Activated CD4-positive, alpha-beta memory T cell treated with anti-CD3 and anti-CD28 coated beads for 36 hours (primary cell): ENCODE results near the gene POM121L2. TPM values are rescaled to one million over a fixed set of nuclear protein-coding genes. Genes with fewer than 3 reads are reported as not detected.
A peak's percentile ranks its signal among the peaks of the same experiment; 100 is the strongest.

Experiments used
- CTCF ChIA-PET: fragments of 350-600 bp; sonication (Branson Sonifier 250); formaldehyde crosslinking; loops from one replicate; lab custom pipeline; 2021; ENCODE audit warnings: antibody characterized with exemption, inconsistent platforms; lab: Charles Lee
- POLR2A ChIA-PET: fragments of 350-600 bp; sonication (Branson Sonifier 250); formaldehyde crosslinking; loops from one replicate; lab custom pipeline; 2021; ENCODE audit warnings: antibody characterized with exemption; lab: Charles Lee
- DNase-seq: peaks from one replicate; pipeline ENCODE4 v3.0.0-alpha.2; 2020
- H3K27ac Mint-ChIP-seq: one replicate; pipeline ENCODE4 v1.8.0; 2021; ENCODE audit warnings: mixed read lengths
- H3K27me3 Mint-ChIP-seq: one replicate; pipeline ENCODE4 v1.8.0; 2021; ENCODE audit warnings: mixed read lengths
- H3K36me3 Mint-ChIP-seq: one replicate; pipeline ENCODE4 v1.8.0; 2021; ENCODE audit warnings: mixed read lengths
- H3K4me1 Mint-ChIP-seq: one replicate; pipeline ENCODE4 v1.8.0; 2021; ENCODE audit warnings: low read depth, mixed read lengths
- H3K4me3 Mint-ChIP-seq: one replicate; pipeline ENCODE4 v1.8.0; 2021; ENCODE audit warnings: mild to moderate bottlenecking, mixed read lengths
- H3K9me3 Mint-ChIP-seq: one replicate; pipeline ENCODE4 v1.8.0; 2021; ENCODE audit warnings: mixed read lengths
- intact Hi-C: fragments of 100-400 bp; cut with micrococcal nuclease; formaldehyde crosslinking; loops from one replicate; pipeline ENCODE4 v1.15.1; 2023
- total RNA-seq, 2 experiments: library from RNA; stranded (reverse); gene quantifications; one replicate each; pipeline ENCODE4 v1.2.3, GENCODE V29; 2021

Gene POM121L2
- total RNA-seq, 2 experiments from 2014 or later, result not detected

DNA sequence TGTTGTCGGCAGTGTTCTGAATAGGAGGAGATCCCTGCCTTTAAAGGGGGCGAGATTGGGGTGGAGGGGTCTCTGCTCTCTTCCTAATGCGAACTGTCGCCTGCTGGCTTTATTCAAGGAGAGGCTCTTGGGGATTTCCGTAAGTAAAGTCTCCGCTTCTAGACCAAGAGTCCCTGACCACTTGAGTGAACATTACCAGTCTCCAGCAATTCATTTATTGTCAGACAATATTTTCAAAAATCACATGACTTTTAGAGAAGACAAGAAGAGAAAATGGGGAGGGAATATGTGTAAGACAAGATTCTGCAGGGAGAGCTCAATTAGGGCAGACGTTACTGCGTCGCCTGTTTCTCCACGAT, 21.2 kb downstream of the POM121L2 start:
- POLR2A ChIA-PET, result no interaction called here
- H3K4me1 Mint-ChIP-seq, result peaks cover 13% of the 10 kb centered on the region
- intact Hi-C loops, result no loop called here
- no peak overlapping the region for H3K4me3 Mint-ChIP-seq
- H3K27me3 Mint-ChIP-seq, result peaks cover 82% of the 10 kb centered on the region
- CTCF ChIA-PET, result no interaction called here
- DNase-seq, result no peak
- H3K9me3 Mint-ChIP-seq, result peaks cover 22% of the 10 kb centered on the region
- peaks cover 38% of the 10 kb centered on the region for H3K36me3 Mint-ChIP-seq
- H3K27ac Mint-ChIP-seq, result no peak overlapping the region

DNA sequence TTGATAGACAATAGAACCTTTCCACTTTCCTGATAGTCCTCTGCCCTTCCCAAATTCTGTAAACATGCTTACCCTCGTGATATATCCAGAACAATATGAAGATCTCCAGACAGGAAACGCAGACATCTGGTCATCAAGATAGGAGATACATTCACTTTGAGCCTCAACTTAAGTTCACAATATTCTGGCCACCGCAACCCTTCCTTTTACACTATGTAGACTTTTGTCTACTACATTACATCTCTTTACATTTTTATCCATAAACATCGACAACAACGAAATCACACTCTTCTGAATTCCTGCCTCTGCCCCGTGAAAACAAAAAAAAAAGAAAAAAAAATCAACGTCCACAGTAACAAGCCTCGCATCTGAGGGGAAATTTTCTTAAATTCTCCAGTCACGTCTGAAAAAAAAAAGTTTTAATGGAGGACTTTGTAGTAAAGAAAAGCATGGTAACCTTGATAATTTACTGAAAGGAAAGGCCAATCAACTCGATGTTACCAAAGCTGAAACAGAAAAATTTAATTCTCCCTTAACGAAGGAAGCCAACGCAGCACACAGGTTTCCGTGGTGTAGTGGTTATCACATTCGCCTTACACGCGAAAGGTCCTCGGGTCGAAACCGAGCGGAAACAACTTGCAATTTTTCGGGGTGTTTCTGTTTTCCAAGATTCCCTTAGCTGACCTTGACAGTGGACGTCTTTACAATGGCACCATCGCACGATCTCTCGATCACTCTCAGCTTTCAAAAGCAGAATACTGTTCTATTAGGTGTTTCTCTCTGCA, 21.8 kb downstream of the POM121L2 start:
- CTCF ChIA-PET, result no interaction called here
- peaks cover 82% of the 10 kb centered on the region for H3K27me3 Mint-ChIP-seq
- H3K9me3 Mint-ChIP-seq, result peaks cover 17% of the 10 kb centered on the region
- POLR2A ChIA-PET, result no interaction called here
- H3K27ac Mint-ChIP-seq, result no peak overlapping the region
- no peak overlapping the region for H3K4me3 Mint-ChIP-seq
- intact Hi-C loops, result no loop called here
- no peak for DNase-seq
- peaks cover 11% of the 10 kb centered on the region for H3K4me1 Mint-ChIP-seq
- peaks cover 35% of the 10 kb centered on the region for H3K36me3 Mint-ChIP-seq

DNA sequence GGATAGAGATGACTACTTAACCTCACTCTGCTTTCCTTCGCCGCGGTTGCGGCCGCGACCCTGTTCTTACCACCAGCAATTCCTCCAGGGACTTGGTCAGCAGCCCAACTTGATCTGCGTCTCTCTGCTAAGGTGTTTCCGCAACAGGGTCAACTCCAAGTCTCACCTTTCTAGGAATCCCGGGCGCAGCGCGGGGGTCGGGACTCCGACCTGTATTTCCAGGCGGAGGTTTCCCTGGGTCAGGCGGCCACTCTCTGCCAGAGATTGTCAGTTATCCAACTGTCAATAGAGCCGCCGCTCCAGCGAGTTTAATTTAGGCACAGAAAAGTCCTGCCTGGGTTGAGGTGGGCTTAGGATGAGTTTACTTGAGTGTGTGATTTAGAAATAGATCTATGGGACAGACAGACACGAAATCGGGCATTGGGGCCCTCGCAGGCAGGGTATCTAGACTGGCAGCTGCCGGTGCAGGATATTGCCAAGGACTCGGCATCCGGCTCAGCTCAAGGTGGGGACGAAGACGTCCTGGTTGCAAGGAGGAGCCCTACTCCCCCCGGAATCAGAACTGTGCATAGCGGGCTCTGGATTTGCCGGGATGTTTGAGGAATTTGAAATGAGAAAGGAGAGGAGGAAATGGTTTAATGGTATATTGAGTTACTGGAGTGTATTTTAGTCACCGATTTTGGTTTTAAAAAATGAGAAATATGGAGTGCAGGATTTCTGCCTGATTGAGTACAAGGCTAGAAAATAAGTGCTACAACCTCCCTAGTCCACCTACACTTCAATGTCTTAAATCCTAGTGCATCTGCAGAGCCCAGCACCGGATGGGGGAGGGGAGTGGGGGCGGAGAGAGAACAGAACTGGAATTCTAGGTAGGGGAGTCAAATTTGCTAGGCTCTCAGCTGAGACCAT, 23.7 kb downstream of the POM121L2 start:
- Mint-ChIP-seq H3K9me3 (peaks cover 21% of the 10 kb centered on the region), H3K36me3 (peaks cover 38% of the 10 kb centered on the region), H3K27me3 (peaks cover 81% of the 10 kb centered on the region), H3K27ac (no peak overlapping the region), H3K4me3 (no peak overlapping the region), H3K4me1 (peaks cover 11% of the 10 kb centered on the region)
- intact Hi-C loops, result no loop called here
- POLR2A ChIA-PET, result interaction anchor here (0.6 kb wide), 1 partner anchor 382 kb away, joined by 3 read pairs; no protein-coding TSS in a partner anchor
- DNase-seq, result no peak
- CTCF ChIA-PET, result no interaction called here

DNA sequence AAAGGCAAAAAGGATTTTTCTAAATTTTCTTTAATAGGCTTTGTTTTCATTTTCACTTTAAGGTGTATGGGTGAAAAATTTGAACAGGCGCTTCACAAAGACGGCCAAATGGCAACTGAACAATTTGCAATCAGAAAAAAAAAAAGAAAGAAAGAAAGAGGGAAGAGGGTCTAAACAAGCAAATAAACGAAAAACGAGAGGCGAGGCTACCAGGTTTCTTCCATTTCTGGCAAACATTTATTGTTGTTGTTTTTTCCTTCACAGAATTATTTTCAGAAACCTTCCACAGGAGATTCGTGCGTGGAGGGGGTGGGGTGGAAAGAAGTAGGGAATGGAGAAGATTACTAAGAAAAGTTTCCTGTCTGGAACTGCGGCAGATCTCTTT, 24.3 kb downstream of the POM121L2 start:
- DNase-seq, result no peak
- H3K27me3 Mint-ChIP-seq, result peaks cover 82% of the 10 kb centered on the region
- H3K36me3 Mint-ChIP-seq, result peaks cover 39% of the 10 kb centered on the region
- peaks cover 27% of the 10 kb centered on the region for H3K9me3 Mint-ChIP-seq
- ChIA-PET CTCF (no interaction called here), POLR2A (interaction anchor here (0.6 kb wide), 1 partner anchor 383 kb away, joined by 3 read pairs; no protein-coding TSS in a partner anchor)
- H3K27ac Mint-ChIP-seq, result no peak overlapping the region
- peaks cover 11% of the 10 kb centered on the region for H3K4me1 Mint-ChIP-seq
- no peak overlapping the region for H3K4me3 Mint-ChIP-seq
- intact Hi-C loops, result no loop called here

DNA sequence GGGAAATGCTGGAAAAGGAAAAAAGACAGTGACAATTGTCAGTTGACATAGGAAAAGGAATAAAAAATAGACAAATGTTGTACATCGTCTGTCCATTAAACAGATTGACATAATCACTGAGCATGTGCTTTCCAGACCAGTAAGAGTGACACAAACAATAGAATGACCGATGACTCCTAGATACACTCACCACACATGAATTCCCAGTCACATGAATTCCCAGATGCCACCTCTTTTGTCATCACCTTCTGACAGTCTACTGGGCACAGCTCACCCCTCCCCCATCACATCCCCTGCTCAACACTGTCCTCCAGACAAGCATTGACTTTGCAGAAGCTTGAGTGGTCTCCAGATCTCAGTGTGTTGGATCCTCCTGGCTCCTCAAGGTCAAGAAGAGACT, 25.9 kb downstream of the POM121L2 start:
- H3K4me1 Mint-ChIP-seq, result peaks cover 11% of the 10 kb centered on the region
- peaks cover 25% of the 10 kb centered on the region for H3K9me3 Mint-ChIP-seq
- intact Hi-C loops, result no loop called here
- H3K36me3 Mint-ChIP-seq, result peaks cover 38% of the 10 kb centered on the region
- no peak overlapping the region for H3K27ac Mint-ChIP-seq
- peaks cover 81% of the 10 kb centered on the region for H3K27me3 Mint-ChIP-seq
- POLR2A ChIA-PET, result no interaction called here
- CTCF ChIA-PET, result no interaction called here
- no peak overlapping the region for H3K4me3 Mint-ChIP-seq
- DNase-seq, result no peak

DNA sequence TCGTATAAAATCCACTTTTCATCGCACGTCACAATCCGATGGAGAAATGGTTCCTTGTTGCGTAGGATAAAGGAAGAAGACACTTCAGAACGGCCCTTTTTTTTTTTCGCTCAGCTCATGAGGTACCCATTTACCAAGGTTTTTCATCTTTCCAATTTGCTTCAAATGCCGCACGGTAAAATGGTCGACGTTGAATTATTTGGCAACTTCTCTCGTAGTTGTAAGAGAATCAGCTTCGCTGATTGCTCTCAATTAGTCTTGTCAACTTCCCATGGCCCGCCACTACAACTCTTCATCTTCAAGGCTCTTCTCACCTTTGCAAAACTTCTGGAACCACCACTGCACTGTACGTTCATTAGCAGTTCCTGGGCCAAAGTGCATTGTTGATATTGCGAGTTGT, 28.8 kb downstream of the POM121L2 start:
- Mint-ChIP-seq H3K4me1 (peaks cover 13% of the 10 kb centered on the region), H3K27ac (peak overlapping the region; percentile 5), H3K9me3 (peaks cover 16% of the 10 kb centered on the region), H3K27me3 (peaks cover 76% of the 10 kb centered on the region), H3K4me3 (no peak overlapping the region), H3K36me3 (peaks cover 33% of the 10 kb centered on the region)
- DNase-seq, result no peak
- intact Hi-C loops, result loop anchor here (5.0 kb wide), 1 partner anchor 384 kb away; no protein-coding TSS in a partner anchor
- POLR2A ChIA-PET, result no interaction called here
- CTCF ChIA-PET, result interaction anchor here (0.6 kb wide), 1 partner anchor 29 kb away, joined by 3 read pairs; no protein-coding TSS in a partner anchor

DNA sequence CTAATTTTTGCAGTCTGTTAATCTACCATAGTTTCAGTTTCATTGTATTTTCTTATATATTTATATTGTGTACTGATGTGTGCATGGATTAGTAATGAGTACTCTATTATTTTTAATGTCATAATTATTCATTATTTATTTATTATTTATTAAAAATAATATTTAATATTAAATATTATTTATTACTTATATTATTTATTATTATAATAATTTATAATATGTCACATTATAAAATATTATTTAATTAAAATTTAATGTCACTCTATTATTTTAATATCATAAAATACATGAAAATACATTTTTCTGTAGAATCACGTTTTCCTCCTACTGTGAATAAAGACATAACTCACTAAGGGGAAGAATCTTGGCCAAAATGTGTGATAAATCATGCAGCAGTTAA, 30.5 kb downstream of the POM121L2 start:
- ChIA-PET POLR2A (no interaction called here), CTCF (no interaction called here)
- Mint-ChIP-seq H3K27me3 (peaks cover 70% of the 10 kb centered on the region), H3K9me3 (peaks cover 16% of the 10 kb centered on the region), H3K36me3 (peaks cover 33% of the 10 kb centered on the region), H3K4me1 (peaks cover 6% of the 10 kb centered on the region), H3K27ac (no peak overlapping the region), H3K4me3 (no peak overlapping the region)
- DNase-seq, result no peak
- intact Hi-C loops, result loop anchor here (2.0 to 5.0 kb wide), 2 partner anchors 43 to 386 kb away; no protein-coding TSS in a partner anchor

DNA sequence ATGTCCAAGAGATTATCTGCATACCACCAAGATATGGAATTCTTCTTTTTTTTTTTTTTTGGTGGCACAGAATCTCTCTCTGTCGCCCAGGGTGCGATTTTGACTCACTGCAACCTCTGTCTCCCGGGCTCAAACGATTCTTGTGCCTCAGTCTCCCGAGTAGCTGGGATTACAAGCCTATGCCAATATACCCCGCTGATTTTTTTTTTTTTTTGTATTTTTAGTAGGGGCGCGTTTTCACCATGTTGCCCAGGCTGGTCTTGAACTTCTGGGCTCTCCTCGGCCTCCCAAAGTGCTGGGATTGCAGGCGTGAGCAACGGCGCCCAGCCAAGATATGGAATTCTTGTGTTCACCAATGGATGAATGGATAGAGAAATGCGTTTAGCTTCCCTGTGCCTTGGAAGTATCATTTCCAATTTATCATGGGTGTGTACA, 31.0 kb downstream of the POM121L2 start:
- Mint-ChIP-seq H3K27me3 (peaks cover 70% of the 10 kb centered on the region), H3K4me3 (no peak overlapping the region), H3K36me3 (peaks cover 29% of the 10 kb centered on the region), H3K27ac (no peak overlapping the region), H3K4me1 (peaks cover 6% of the 10 kb centered on the region), H3K9me3 (peaks cover 16% of the 10 kb centered on the region)
- no peak for DNase-seq
- POLR2A ChIA-PET, result no interaction called here
- intact Hi-C loops, result loop anchor here (2.0 to 5.0 kb wide), 2 partner anchors 42 to 386 kb away; no protein-coding TSS in a partner anchor
- CTCF ChIA-PET, result no interaction called here

DNA sequence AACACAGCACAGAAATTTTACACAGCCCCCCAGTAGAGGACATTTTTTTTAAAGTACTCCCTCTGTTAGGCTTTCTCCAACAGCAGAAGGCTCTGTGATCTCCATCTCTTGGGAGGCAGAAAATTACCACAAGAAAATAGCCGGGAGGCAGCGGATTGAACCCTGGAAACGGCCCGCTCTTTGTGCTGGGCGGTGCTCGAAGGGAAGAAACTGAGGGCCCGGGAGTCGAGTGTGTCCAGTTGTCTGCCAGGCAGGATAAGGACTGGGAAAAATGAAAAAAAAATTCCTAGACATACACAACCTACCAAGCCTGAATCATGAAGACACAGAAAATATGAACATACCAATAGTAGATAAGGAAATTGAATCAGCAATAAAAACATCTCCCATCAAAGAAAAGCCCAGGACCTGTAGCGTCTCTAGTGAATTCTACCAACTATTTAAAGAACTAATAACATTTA, 31.5 kb downstream of the POM121L2 start:
- no peak for DNase-seq
- peaks cover 70% of the 10 kb centered on the region for H3K27me3 Mint-ChIP-seq
- peaks cover 16% of the 10 kb centered on the region for H3K9me3 Mint-ChIP-seq
- H3K27ac Mint-ChIP-seq, result no peak overlapping the region
- CTCF ChIA-PET, result no interaction called here
- no peak overlapping the region for H3K4me3 Mint-ChIP-seq
- POLR2A ChIA-PET, result no interaction called here
- peaks cover 6% of the 10 kb centered on the region for H3K4me1 Mint-ChIP-seq
- peaks cover 27% of the 10 kb centered on the region for H3K36me3 Mint-ChIP-seq
- intact Hi-C loops, result loop anchor here (2.0 to 5.0 kb wide), 2 partner anchors 42 to 387 kb away; no protein-coding TSS in a partner anchor

DNA sequence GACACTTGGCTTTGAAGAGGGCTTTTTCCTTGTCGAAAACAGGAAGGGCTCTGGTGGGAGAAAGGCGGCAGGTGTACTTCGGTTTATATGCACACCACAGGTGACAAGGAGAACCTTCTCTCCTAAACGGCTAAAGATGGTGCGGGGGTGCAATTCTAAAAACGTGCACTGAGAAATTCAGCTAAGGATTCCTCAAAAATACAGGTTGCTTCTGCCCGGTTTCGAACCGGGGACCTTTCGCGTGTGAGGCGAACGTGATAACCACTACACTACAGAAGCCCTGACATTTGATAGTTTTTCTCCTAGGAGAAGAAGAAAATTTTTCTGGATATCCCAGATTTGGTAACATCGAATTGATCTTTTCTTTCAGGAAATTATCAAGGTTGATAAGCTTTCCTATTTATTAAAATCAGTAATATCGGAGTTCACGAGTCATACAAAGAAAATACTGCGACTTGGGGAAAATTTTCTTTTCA, 32.0 kb downstream of the POM121L2 start:
- ChIA-PET CTCF (no interaction called here), POLR2A (no interaction called here)
- intact Hi-C loops, result loop anchor here (2.0 to 5.0 kb wide), 2 partner anchors 41 to 387 kb away; no protein-coding TSS in a partner anchor
- peaks cover 6% of the 10 kb centered on the region for H3K4me1 Mint-ChIP-seq
- H3K27ac Mint-ChIP-seq, result no peak overlapping the region
- H3K9me3 Mint-ChIP-seq, result peaks cover 16% of the 10 kb centered on the region
- peak overlapping the region; percentile 45 for H3K4me3 Mint-ChIP-seq
- peaks cover 24% of the 10 kb centered on the region for H3K36me3 Mint-ChIP-seq
- DNase-seq, result peak; percentile 30
- H3K27me3 Mint-ChIP-seq, result peaks cover 67% of the 10 kb centered on the region

DNA sequence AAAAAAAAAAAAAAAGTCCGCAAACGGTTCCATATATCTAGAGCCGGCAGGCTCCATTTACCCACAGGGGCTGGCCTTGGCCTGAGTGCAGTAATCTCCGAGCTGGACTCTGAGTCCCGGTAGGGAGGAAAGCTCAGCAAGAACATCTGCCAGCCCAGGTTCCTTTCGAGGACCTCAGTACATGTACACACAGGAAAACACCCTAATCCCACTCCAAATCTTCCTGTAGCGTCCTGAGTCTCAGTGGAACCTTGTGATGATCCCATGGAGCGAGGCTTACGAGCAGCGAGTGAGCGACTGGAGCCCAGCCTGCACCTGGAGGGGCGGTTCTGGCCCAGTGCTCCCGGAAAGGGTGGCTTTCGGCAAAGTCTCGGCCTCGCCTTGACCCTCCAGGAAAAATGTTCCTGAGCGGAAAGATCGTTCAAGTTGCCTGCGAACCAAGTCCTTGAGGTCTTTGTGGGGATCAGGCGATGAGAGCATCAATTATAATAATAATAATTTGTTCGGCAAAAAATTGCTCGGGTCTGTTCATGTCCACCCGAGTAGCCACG, 32.5 kb downstream of the POM121L2 start:
- Mint-ChIP-seq H3K4me3 (peak overlapping the region; percentile 45), H3K4me1 (peaks cover 6% of the 10 kb centered on the region), H3K36me3 (peaks cover 21% of the 10 kb centered on the region), H3K27ac (no peak overlapping the region), H3K9me3 (peaks cover 16% of the 10 kb centered on the region), H3K27me3 (peaks cover 69% of the 10 kb centered on the region)
- intact Hi-C loops, result loop anchor here (2.0 to 5.0 kb wide), 2 partner anchors 41 to 388 kb away; no protein-coding TSS in a partner anchor
- no peak for DNase-seq
- ChIA-PET POLR2A (no interaction called here), CTCF (no interaction called here)
